Endodermal cell (in vitro differentiated cells): Measurements from ENCODE around the gene ZNF20. TPM values are rescaled to one million over a fixed set of nuclear protein-coding genes. Genes with fewer than 3 reads are reported as not detected.

ENCODE experiments used
- DNase-seq: peaks from one replicate; pipeline ENCODE4 v3.0.0-alpha.2; 2017
- H3K27ac ChIP-seq: 2 replicates; pipeline ENCODE4 v1.5.1; 2013; ENCODE audit warnings: mild to moderate bottlenecking, low read depth, low read length, moderate library complexity
- H3K27me3 ChIP-seq: 2 replicates; pipeline ENCODE4 v1.6.1; 2013; ENCODE audit warnings: mild to moderate bottlenecking, low read length, moderate library complexity; ENCODE audit not compliant: insufficient read depth, control insufficient read depth, poor library complexity, severe bottlenecking
- H3K36me3 ChIP-seq: 2 replicates; pipeline ENCODE4 v1.7.0; 2013; ENCODE audit warnings: mild to moderate bottlenecking, low read length, moderate library complexity; ENCODE audit not compliant: control insufficient read depth, insufficient read depth
- H3K4me1 ChIP-seq: one replicate; pipeline ENCODE4 v1.7.0; 2013; ENCODE audit warnings: low read length; ENCODE audit not compliant: control insufficient read depth, insufficient read depth
- H3K4me3 ChIP-seq: 2 replicates; pipeline ENCODE4 v1.5.1; 2013; ENCODE audit warnings: mild to moderate bottlenecking, low read length, moderate library complexity
- H3K9ac ChIP-seq: 2 replicates; pipeline ENCODE4 v1.6.1; 2013; ENCODE audit warnings: mild to moderate bottlenecking, low read length, moderate library complexity; ENCODE audit not compliant: poor library complexity, severe bottlenecking; ENCODE audit errors: extremely low read depth
- H3K9me3 ChIP-seq: 2 replicates; pipeline ENCODE4 v1.6.1; 2013; ENCODE audit warnings: mild to moderate bottlenecking, low read length, moderate library complexity; ENCODE audit not compliant: control insufficient read depth
- H3K27ac Mint-ChIP-seq: 2 replicates; pipeline ENCODE4 v1.8.0; 2020; ENCODE audit warnings: mixed read lengths
- H3K27me3 Mint-ChIP-seq: 2 replicates; pipeline ENCODE4 v1.8.0; 2021; ENCODE audit warnings: mild to moderate bottlenecking, mixed read lengths; ENCODE audit not compliant: insufficient read depth
- H3K36me3 Mint-ChIP-seq: 2 replicates; pipeline ENCODE4 v1.8.0; 2020; ENCODE audit warnings: low read depth, mixed read lengths
- H3K4me1 Mint-ChIP-seq: 2 replicates; pipeline ENCODE4 v1.8.0; 2020; ENCODE audit warnings: mixed read lengths
- H3K4me3 Mint-ChIP-seq: 2 replicates; pipeline ENCODE4 v1.8.0; 2020; ENCODE audit warnings: mild to moderate bottlenecking, moderate library complexity, mixed read lengths
- H3K9me3 Mint-ChIP-seq: 2 replicates; pipeline ENCODE4 v1.8.0; 2020; ENCODE audit warnings: mild to moderate bottlenecking, mixed read lengths
- CTCF ChIP-seq: fragments of 200-600 bp; sonication (generic); conservative IDR thresholded peaks from 2 replicates; pipeline ENCODE4 v1.5.0; 2021; ENCODE audit warnings: antibody characterized with exemption, mild to moderate bottlenecking
- WGBS, 2 experiments: methylation state at CpG; one replicate each; pipeline versions ENCODE4 v1.1.5 to v1.1.7; 2013; ENCODE audit warnings: missing lambda C conversion rate in 2 of 2, mixed read lengths in 1 of 2; ENCODE audit not compliant: insufficient coverage in 1 of 2, insufficient read length in 1 of 2; 5-methylcytosine and 5-hydroxymethylcytosine counted together
- total RNA-seq, 2 donors: library from RNA; stranded (reverse); fragmentation: NEBNext Ultra II Directional in 1 of 2; extraction: Animal tissue kit (Norgen Biotek cat#: 25700) in 1 of 2; gene quantifications; 2 replicates in 1 of 2; 3 replicates in 1 of 2; pipeline ENCODE4 v1.2.1, GENCODE V29; 2021

The ZNF20 gene
- total RNA-seq, 2 donors from 2014 or later = 10.2 to 10.6 TPM

- no peak overlapping the region for H3K27ac ChIP-seq
- peaks cover 57% of the 10 kb centered on the region for H3K9me3 ChIP-seq
- H3K4me1 ChIP-seq = no peaks in the 10 kb centered on the region
- no peak overlapping the region for H3K27ac Mint-ChIP-seq
- peaks cover 60% of the 10 kb centered on the region for H3K9me3 Mint-ChIP-seq
- no peak for DNase-seq
- H3K36me3 ChIP-seq = peaks cover 39% of the 10 kb centered on the region
- no peak overlapping the region for H3K9ac ChIP-seq
- no peak for TF ChIP-seq CTCF
- 100% methylated on average over 3 of the region's 3 CpGs for WGBS, 2 experiments
- H3K27me3 ChIP-seq = no peaks in the 10 kb centered on the region
- peak overlapping the region; percentile 85 for H3K4me3 ChIP-seq
- H3K4me1 Mint-ChIP-seq = peaks cover 2% of the 10 kb centered on the region
- peak overlapping the region; percentile 79 for H3K4me3 Mint-ChIP-seq
- peaks cover 41% of the 10 kb centered on the region for H3K36me3 Mint-ChIP-seq
- H3K27me3 Mint-ChIP-seq = no peaks in the 10 kb centered on the region
Observed at GRCh38 chr19:12093777-12094176, 46.4 kb downstream of the ZNF20 start.

GRCh38 chr19:12092956-12093355 is 47.2 kb downstream of the ZNF20 start:
- peaks cover 32% of the 10 kb centered on the region for H3K36me3 ChIP-seq
- H3K9ac ChIP-seq = peak overlapping the region; percentile 86
- H3K27me3 Mint-ChIP-seq = no peaks in the 10 kb centered on the region
- no peaks in the 10 kb centered on the region for H3K27me3 ChIP-seq
- peaks cover 49% of the 10 kb centered on the region for H3K9me3 ChIP-seq
- H3K4me3 ChIP-seq = peak overlapping the region; percentile 85
- no peak for DNase-seq
- 36 to 49% methylated on average over 9 to 10 of the region's 10 CpGs for WGBS, 2 experiments
- H3K27ac ChIP-seq = no peak overlapping the region
- H3K9me3 Mint-ChIP-seq = peaks cover 56% of the 10 kb centered on the region
- no peak for TF ChIP-seq CTCF
- peak overlapping the region; percentile 93 for H3K27ac Mint-ChIP-seq
- H3K36me3 Mint-ChIP-seq = peaks cover 32% of the 10 kb centered on the region
- peak overlapping the region; percentile 79 for H3K4me3 Mint-ChIP-seq
- H3K4me1 ChIP-seq = no peaks in the 10 kb centered on the region
- H3K4me1 Mint-ChIP-seq = peaks cover 2% of the 10 kb centered on the region

GRCh38 chr19:12092065-12092867 is 47.9 kb downstream of the ZNF20 start:
- H3K9ac ChIP-seq = peak overlapping the region; percentile 86
- peak; percentile 97 for DNase-seq
- peak overlapping the region; percentile 79 for H3K4me3 Mint-ChIP-seq
- peaks cover 2% of the 10 kb centered on the region for H3K27me3 Mint-ChIP-seq
- peak overlapping the region; percentile 85 for H3K4me3 ChIP-seq
- 2 to 3% methylated on average over 16 to 53 of the region's 53 CpGs for WGBS, 2 experiments
- peak overlapping the region; percentile 87 for H3K27ac ChIP-seq
- H3K9me3 Mint-ChIP-seq = peaks cover 50% of the 10 kb centered on the region
- H3K36me3 ChIP-seq = peaks cover 27% of the 10 kb centered on the region
- H3K27me3 ChIP-seq = no peaks in the 10 kb centered on the region
- TF ChIP-seq CTCF = no peak
- H3K4me1 ChIP-seq = no peaks in the 10 kb centered on the region
- peaks cover 42% of the 10 kb centered on the region for H3K9me3 ChIP-seq
- H3K27ac Mint-ChIP-seq = peak overlapping the region; percentile 93
- peaks cover 28% of the 10 kb centered on the region for H3K36me3 Mint-ChIP-seq
- peaks cover 2% of the 10 kb centered on the region for H3K4me1 Mint-ChIP-seq
